NCI-H2227 (cell line): ENCODE measurements around the gene ZDHHC11.
"Not testable (repeated sequence)": the region's sequence is repeated elsewhere in the genome, so short reads cannot be mapped to it uniquely, and the experiment has no call there.

Source experiments
- DNase-seq: peaks from one replicate; lab custom pipeline; 2025; ENCODE audit not compliant: unreplicated experiment; lab: John Stamatoyannopoulos, UW

The ZDHHC11 gene

DNA sequence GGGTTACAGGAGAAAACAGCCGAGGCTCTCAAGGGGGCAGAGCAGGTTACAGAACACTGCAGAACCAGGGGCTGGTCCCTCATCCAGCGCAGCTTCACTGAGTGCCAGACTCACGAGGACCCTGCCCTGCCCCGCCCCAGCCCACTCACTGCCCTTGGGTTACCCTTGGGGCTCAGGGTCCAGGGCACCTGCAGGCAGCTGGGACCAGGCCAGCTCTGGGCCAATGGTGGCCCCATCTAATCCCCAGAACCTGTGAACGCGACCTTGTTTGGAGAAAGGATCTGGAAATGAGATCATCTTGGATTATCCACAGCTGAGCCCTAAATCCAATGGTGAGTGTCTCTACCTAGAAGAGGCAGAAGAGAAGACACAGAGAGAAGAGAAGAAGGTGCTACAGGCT lies 72.4 kb downstream of the ZDHHC11 start:
- not testable (repeated sequence) for DNase-seq

DNA sequence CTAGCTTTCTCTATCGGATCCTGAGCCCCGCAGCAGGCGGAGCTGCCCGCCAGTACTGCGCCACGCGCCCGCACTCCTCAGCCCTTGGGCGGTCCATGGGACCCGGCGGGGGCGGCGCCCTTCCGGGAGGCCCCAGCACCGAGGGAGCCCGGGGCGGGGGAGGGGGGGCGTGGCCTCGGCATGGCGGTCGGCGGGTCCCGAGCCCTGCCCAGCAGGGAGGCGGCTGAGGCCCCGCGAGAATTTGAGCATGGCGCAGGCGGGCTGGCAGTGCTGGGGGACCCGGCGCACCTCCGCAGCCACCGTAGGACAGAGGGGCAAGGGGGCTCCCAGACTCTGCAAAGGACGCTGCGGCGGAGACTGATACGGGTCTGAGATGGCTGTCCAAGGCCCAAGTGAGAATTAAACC lies 73.0 kb downstream of the ZDHHC11 start:
- DNase-seq, result no peak

DNA sequence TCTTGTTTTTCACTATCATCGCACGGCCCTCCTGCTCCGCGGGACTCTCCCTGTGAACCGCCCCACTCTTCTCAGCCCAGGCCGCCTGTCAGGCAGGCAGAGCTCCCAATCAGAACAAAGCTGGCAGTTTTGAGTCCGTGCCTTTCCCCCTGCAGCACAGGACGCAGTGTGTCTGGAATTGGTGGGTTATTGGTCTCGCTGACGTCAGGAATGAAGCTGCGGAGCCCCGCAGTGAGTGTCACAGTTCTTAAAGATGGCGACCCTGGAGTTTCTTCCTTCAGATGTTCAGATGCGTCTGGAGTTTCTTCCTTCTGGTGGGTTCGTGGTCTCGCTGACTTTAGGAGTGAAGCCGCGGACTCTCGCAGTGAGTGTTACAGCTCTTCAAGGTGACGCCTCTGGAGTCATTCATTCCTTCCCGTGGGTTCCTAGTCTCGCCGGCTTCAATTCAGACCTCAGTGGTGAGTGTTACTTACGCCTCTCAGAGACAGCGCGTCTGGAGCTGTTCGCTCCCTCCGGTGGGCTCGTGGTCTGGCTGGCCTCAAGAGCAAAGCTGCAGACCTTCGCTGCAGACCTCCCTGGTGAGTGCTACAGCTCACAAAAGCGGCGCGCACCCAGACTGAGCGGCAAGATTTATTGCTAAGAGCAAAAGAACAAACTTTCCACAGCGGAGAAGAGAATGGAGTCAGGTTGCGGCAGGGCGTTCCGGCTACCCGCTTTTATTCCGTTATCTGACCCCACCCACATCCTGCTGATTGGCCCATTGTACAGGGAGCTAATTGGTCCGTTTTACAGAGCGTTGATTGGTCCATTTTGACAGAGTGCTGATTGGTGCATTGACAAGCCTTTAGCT lies 73.7 kb downstream of the ZDHHC11 start:
- no peak for DNase-seq

DNA sequence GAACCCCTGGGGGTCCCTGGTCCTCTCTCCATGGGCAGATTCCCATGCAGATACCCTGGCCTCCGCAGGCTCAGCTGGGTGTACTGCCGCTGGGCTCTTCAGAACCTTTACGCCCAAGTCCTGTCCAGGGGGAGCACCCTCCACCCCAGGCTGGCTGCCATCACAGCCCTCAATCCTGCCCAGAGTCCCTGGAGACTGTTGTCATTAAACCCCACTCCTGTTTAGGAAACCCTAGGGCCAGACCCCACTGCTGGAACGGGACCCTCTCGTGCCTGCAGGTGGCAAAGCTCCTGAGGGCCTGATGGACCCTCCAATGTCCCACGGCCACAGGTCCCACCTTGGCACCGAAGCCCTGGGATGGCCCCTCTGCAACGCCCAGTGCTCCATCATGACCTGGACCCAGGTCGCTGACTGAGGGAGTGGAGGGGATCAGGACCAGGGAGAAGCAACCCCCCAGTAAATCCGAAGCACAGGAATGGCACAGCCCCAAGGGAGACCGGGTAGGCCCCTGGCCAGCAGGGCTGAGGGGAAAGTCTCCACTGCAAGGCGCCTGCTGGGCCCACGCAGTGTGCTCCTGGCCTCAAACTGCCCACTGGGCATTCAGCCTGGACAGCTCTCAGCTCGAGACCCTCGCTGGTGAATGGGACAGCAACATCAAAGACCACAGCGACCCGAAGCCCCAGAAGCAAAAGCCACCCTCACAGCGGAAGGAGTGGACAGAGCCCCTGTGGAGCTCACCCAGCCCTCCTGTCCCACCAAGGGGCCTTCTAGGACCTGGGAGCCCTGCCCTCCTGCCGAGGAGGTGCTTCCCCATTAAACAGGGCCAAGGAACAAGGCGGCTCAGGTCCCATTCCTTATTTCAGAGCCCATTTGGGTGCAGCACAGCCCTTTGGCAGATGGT lies 74.6 kb downstream of the ZDHHC11 start:
- no peak for DNase-seq

DNA sequence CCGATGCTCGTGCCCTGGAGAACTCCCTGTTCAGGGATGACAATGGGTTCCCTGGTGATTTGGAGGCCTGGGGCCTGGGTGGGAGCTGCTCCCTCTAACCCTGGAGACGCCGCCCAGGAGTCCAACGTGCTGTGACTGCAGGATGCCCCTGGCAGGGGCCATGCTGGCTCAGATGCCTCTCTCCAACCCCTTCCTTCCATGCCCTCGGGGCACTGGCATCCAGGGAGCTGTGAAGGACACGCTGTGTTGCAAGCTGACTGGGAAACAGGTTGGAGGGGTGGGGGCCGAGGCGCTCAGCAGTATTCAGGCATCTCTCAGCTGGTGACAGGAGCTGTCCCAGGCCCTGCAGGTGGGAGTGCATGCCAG lies 75.2 kb downstream of the ZDHHC11 start:
- DNase-seq, result not testable (repeated sequence)

DNA sequence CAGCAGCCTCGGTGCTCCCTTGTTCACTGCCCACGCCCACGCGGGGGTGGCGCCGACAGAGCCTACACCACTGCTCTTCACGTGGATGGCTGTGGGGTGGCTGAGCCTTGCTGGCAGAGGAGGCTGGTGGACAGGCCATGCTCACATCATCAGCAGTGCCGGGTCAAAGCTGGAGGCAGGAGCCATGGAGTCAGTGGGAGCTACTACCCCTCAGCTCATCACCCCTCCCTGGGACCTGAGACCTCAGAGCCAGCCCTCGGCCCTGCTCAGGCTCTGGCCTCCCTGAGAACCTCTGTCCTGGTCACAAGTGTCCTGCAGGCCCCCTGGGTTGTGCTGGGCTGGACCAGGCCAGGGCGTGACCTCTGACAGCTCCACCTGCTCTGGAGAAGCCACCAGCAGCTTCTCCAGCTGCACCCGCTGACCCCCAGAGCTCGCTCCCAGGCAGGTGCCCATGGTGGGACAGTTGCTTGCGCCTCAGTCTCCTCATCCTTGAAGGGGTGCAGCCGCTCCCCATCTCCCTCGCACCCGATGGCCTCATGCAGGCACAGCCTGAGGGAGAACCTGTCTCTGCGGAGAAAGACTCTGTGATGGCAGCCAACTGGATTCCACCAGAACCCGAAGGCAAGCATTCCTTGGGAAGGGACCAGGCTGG lies 75.8 kb downstream of the ZDHHC11 start:
- not testable (repeated sequence) for DNase-seq

DNA sequence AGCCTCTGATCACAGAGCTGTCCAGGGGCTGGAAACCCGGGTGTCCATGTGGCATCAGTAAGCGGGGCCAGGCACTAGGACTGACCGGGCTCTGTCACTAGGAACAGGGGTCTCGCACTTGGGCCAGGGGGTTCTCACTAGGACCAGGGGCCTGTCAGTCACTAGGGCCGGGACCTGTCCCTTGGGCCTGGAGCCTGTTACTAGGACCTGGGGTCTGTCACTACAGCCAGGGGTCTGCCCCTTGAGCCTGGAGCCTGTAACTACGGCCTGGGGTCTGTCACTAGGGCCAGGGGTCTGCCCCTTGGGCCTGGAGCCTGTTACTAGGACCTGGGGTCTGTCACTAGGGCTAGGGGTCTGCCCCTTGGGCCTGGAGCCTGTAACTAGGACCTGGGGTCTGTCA lies 76.5 kb downstream of the ZDHHC11 start:
- DNase-seq, result not testable (repeated sequence)

DNA sequence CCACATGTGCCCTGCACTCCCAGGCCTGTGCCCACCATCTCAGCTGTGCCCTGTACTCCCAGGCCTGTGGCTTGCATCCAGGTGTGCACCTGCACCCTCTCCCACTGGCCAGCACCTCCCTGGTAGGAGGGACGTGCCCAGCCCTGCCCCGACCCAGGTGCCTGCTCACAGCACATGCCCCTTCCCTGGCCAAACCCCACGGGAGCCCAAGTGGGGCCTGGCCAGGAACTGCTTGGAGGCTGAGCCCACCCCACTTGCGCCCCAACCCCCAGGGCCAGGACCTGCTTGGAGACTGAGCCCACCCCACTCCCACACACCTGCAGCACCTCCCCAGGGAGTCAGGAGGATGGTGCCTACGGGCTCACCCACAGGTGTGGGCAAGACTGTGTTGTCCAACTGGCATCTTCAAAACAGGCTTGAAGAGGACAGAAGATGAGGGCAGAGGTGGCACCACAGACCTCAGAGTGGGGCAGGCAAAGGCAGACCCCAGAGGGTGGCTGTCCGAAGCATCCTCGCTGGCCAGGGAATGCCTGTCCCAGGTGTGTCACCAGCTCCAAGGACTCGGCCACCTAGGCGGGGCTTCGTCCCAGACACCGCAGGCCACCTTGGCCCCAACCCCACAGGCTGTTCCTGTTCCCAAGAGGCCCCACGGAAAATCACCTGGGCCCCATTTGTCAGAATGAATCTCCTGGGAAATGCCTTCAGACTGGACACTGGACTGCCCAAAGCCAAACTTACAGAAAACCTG lies 77.1 kb downstream of the ZDHHC11 start:
- no peak for DNase-seq

DNA sequence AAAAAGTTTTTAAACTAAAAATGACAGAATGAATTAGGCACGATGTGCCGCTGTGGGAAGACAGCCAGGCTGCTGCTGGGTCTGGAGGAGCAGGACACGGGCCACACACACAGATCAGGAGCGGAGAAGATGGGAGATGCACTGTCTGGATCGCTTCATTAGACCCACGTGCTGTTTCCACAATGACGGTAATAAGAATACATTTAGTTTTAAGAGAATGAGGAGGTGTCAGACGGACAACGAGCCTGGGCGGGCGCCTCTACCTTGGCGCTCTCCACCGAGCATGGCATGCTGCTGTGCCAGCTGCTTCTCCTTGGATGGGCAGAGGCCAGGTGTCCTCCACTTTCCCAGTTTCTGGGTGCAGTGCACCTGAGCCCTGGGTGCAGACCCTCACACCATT lies 77.9 kb downstream of the ZDHHC11 start:
- not testable (repeated sequence) for DNase-seq

DNA sequence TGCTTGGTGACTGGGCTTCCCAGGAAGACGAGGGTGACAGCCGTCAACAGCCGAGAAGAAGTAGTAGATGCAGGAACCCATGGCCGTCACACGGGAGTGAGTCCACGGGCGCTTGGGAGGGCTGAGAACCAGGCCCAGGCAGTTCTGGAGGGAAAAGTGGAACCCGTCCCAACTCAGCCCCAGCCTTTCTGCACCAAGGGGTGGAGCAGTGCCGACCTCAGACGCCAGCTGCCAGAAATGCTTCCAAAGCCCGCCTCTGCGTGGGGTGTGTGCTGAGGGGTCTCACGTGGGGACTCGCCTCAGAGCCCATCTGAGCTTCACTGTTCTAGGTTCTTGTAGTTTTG lies 78.3 kb downstream of the ZDHHC11 start:
- DNase-seq, result not testable (repeated sequence)

DNA sequence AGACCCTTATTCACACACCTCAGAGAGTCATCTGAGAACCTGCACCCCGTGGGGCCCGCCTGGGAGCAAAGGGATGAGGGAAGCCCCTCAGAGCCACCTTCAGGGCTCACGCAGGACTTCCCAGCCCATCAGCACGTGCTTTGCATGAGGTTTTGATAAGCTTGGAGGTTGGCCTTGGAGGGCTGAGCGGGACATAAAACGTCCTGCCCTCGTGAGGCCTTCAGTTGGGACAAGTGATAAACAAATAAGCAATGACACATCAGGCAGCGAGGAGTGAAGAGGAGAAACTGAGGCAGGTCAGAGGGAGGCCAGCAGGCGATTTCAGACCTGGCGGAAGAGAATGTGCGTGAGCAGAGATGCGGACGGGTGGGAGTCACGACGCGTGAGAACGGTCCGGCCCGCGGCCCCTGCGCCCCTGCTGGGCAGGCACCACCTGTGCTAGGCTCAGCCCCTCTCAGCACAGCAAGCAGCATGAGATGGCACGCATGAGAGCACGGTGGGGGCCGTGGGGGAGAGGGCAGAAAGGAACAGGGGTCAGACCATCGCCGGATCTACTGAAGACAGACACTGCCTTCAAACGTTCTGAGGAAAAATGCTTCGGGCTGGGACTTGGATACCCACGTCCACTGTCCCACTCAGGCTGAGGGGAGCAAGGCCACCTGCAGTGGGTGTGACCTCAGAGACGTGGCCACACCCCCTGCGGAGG lies 78.8 kb downstream of the ZDHHC11 start:
- DNase-seq, result not testable (repeated sequence)

DNA sequence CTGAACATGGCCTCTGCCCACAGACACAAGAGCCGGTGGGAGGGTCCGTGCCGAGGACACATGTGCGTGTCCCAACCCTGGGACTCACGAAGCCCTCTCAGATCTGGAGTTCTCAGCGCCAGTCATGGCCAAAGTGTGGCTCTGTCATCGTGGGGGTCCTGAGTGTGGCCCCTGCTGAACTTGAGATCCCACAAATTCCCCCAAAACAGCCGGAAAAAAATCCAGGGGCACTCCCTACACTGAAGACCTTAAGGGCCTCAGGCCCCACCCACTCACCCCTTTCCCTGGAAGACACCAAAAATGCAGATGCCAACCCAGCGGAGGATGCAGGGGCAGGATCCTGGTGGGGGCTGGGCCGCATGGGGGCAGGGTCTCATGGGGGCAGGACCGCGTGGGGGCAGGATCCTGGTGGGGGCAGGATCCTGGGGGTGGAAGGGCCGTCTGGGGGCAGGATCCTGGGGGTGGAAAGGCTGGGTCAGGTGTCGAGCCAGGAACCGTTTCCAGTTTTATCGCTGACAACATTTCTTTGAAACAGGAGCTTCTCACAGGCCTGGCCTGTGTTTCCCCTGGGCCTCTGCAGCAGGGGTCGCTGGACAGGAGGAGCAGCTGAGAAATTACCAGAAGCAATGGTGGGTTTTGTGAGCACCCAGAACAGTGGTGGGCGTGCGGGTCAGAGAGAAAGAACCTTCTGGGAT lies 79.6 kb downstream of the ZDHHC11 start:
- DNase-seq, result not testable (repeated sequence)

DNA sequence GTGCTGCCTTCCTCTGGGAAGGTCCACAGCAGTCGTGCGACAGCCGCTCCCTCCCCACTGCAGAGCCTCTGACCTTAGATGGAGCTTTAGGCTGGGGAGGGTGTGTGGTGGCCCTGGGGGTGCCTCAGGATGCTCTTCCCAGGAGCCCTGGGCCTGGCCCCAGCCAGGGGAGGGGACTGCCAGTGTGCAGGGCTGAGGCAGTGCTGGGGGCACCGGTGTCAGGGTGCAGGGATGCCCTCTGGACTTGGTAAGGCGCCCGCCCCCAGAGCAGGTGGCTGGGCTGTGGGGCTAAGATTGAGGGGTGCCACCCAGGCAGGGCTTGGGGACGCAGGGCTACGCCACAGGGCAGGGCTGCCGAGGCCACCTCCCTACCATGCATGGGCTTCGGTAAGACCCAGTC lies 80.2 kb downstream of the ZDHHC11 start:
- DNase-seq, result not testable (repeated sequence)

DNA sequence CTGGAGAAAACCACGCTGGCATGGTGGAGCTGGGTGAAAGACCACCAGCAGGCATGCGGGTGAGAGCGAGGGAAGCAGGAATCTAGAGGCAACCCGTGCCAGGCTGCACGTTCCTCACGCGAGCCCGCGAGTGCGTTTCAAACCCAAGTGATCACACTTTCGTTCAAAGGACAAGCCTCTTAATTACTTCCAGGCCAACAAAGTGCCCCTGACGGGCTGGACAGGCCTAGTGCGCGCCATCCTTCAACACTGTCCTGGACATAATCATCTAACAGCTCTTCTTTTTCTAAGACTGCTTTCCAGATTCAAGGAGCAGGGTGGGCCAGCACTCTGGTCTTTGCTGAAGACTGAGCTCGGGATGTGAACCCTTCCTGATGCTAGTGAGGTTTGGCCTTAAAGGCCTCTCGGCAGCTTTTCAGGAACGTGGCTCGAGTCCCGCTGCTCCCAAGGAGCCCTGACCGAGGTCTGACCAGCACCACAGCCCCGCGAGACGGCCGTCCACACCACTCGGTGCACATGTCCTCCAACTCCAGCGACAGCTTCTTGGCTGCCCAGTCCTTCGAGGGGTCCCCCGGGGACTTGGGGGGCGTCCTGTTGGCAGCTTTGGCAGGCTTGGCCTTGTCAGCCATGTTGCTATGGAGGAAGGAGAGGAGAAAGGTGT lies 81.2 kb downstream of the ZDHHC11 start:
- DNase-seq, result not testable (repeated sequence)

DNA sequence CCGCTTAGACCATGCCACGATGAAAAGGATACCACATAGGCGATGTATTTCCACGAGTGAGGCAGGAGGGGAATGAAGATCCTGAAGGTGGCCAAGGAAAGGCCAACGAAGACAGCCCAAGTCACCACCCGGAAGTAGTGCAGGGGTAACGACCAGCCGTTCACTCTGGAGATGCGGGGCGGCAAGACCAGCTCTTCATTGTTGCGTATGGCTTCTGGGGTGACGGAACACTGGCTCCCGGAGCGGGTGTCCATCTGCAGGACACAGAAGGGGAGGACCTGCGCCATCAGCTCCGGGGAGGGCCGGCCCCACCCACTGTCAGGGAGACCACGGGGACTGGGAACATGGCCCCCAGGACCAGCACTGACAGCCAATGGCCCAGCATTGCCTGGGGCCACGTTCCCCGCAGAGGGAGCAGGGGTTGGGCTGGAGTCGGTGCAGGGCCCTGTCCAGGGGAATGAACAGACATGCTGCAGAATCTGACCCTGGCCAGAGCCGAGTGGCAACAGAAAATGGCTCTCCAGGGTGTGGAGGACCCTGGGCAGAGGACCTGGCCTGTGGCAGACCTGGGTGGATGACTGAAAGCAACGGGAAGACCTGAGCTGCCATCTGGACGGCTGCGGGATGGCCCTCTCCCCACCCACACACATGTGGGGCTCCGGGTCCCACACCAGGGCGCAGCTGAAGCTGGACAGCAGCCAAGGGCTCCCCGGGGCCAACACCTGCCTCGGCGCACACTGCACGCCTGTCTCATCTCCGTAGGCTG lies 83.9 kb downstream of the ZDHHC11 start:
- DNase-seq, result no peak

DNA sequence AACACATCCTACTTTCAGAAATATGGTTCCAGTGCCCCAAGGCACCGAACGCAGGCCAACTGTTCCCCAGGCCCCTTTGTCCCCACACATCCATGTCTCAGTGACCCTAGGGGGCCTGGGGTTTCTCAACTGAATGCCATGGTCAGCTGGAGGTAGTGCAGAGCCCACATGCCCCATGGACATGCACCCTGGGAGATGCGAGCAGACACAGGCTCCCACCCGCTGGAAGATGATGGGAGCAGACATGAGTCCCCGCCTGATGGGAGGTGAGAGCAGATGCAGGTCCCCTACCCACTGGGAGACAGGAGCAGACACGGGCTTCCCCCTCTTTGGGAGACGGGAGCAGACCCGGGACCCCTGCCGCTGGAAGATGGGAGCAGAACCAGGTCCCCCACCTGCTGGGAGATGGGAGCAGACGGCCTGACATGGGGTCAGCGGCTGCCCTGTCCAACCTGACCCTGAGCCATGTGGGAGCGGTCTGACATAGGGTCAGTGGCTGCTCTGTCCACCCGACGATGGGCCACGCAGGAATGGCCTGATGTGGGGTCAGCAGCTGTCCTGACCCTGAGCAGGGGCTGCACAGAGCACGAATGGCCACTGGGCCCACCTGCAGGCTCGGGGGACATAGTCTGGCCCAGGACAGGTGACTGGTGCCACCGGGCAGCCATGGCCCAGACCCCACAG lies 84.7 kb downstream of the ZDHHC11 start:
- no peak for DNase-seq

DNA sequence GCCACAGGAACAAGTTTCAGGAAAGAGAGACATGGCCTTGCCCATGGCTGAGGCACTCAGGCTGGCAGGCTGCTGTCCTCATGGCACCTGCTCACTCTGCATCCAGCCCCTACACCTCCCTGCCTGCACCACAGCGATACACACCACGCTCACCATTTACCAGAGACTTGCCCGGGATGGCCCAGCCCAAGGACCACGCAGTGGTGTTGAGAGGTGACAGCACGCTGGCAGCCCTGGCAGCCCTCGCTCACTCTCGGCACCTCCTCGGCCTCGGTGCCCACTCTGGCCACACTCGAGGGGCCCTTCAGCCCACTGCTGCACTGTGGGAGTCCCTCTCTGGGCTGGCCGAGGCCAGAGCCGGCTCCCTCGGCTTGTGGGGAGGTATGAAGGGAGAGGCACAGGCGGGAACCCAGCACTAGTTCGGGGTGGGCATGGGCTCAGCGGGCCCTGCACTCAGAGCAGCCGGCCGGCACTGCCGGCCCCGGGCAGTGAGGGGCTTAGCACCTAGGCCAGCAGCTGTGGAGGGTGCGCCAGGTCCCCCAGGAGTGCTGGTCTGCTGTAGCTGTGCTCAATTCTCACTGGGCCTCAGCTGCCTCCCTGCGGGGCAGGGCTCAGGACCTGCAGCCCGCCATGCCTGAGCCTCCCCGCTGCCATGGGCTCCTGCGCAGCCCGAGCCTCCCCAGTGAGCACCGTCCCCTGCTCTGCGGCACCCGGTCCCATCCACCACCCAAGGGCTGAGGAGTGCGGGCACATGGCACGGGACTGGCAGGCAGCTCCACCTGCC lies 86.6 kb downstream of the ZDHHC11 start:
- DNase-seq, result no peak
